NCI-H82 treated with DMSO at 0.1 percent for 48 hours (cell line): ENCODE data around the gene SREBF1.

Experiments used
- DNase-seq: peaks from one replicate; lab custom pipeline; 2025; ENCODE audit not compliant: unreplicated experiment; lab: John Stamatoyannopoulos, UW

Gene SREBF1

DNA sequence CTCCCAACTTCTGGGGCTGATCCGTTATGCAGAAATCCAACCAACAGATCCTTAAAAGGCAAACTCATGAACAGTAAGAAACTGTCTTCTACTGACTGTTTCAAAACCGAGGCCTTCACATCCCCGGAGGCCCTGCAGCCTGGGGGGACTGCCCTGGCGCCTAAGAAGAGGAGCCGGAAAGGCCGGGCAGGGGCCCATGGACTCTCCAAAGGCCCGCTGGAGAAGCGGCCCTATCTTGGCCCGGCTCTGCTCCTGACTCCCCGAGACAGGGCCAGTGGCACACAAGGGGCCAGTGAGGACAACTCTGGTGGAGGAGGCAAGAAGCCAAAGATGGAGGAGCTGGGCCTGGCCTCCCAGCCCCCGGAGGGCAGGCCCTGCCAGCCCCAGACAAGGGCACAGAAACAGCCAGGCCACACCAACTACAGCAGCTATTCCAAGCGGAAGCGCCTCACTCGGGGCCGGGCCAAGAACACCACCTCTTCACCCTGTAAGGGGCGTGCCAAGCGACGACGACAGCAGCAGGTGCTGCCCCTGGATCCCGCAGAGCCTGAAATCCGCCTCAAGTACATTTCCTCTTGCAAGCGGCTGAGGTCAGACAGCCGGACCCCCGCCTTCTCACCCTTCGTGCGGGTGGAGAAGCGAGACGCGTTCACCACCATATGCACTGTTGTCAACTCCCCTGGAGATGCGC is 39.5 kb downstream of the SREBF1 start:
- DNase-seq = no peak

DNA sequence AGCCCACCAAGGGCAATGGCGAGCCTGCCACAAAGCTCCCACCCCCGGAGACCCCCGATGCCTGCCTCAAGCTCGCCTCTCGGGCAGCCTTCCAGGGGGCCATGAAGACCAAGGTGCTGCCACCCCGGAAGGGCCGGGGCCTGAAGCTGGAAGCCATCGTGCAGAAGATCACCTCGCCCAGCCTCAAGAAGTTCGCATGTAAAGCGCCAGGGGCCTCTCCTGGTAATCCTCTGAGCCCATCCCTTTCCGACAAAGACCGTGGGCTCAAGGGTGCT is 40.1 kb downstream of the SREBF1 start:
- DNase-seq = no peak

GRCh38 chr17:17795946-17796786 is 40.6 kb downstream of the SREBF1 start:
- DNase-seq = no peak

- no peak for DNase-seq
Observed at GRCh38 chr17:17795296-17795695, 41.5 kb downstream of the SREBF1 start.

- no peak for DNase-seq
Observed at GRCh38 chr17:17794382-17794781, 42.4 kb downstream of the SREBF1 start.

DNA sequence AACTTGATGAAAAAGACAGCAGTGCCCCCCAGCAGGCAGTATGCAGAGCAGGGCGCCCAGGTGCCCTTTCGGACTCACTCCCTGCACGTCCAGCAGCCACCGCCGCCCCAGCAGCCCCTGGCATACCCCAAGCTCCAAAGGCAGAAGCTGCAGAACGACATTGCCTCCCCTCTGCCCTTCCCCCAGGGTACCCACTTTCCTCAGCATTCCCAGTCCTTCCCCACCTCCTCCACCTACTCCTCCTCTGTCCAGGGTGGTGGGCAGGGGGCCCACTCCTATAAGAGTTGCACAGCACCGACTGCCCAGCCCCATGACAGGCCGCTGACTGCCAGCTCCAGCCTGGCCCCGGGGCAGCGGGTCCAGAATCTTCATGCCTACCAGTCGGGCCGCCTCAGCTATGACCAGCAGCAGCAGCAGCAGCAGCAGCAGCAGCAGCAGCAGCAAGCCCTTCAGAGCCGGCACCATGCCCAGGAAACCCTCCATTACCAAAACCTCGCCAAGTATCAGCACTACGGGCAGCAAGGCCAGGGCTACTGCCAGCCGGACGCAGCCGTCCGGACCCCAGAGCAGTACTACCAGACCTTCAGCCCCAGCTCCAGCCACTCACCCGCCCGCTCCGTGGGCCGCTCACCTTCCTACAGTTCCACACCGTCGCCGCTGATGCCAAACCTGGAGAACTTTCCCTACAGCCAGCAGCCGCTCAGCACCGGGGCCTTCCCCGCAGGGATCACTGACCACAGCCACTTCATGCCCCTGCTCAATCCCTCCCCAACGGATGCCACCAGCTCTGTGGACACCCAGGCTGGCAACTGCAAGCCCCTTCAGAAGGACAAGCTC is 43.2 kb downstream of the SREBF1 start:
- no peak for DNase-seq

DNA sequence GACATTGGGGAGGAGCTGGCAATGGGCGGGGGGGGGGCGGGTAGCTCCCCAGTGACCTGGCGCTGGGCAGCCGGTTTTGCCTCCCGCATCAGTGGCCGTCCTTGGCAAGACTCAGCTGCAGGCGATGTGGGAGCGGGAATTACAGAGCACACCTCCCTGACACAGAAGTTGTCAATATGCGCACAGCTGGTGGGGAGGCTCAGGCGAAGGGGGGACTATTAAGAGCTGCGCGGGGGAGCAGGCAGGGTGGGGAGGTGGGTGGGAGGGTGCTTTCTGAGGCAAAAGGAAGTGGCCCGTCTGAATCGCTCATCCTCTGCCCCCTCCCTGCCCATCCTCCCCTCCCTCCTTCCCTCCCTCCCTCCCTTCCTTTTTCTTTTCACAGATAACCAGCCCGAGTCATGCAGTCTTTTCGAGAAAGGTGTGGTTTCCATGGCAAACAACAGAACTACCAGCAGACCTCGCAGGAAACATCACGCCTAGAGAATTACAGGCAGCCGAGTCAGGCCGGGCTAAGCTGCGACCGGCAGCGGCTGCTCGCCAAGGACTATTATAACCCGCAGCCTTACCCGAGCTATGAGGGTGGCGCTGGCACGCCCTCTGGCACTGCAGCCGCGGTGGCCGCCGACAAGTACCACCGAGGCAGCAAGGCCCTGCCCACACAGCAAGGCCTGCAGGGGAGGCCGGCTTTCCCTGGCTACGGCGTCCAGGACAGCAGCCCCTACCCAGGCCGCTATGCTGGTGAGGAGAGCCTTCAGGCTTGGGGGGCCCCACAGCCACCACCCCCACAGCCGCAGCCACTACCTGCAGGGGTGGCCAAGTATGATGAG is 44.0 kb downstream of the SREBF1 start:
- DNase-seq = peak; percentile 29

DNA sequence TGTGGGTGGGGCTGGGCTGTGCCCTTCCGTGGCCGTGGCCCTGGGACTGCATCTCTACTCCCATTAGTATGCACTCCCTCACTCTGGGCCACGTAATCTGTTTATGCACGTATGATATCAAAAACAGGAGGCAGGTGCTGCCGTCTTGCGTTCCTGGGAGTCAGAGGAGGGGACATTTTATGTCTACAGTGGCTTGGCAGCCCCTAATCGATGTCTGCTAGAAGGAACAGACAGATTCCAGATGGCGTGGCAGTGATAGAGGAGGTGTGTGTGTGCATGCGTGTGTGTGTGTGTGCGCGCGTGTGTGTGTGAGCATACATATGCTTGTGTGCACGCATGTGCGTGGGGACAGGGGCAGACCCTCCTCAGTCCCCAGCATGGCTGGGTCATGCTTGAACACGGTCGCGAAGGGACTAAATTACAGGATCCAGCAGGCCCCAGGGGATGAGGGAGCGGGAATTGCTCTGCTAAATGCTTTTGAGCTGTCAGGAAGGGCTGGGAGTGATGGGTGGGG is 44.7 kb downstream of the SREBF1 start:
- DNase-seq = no peak

DNA sequence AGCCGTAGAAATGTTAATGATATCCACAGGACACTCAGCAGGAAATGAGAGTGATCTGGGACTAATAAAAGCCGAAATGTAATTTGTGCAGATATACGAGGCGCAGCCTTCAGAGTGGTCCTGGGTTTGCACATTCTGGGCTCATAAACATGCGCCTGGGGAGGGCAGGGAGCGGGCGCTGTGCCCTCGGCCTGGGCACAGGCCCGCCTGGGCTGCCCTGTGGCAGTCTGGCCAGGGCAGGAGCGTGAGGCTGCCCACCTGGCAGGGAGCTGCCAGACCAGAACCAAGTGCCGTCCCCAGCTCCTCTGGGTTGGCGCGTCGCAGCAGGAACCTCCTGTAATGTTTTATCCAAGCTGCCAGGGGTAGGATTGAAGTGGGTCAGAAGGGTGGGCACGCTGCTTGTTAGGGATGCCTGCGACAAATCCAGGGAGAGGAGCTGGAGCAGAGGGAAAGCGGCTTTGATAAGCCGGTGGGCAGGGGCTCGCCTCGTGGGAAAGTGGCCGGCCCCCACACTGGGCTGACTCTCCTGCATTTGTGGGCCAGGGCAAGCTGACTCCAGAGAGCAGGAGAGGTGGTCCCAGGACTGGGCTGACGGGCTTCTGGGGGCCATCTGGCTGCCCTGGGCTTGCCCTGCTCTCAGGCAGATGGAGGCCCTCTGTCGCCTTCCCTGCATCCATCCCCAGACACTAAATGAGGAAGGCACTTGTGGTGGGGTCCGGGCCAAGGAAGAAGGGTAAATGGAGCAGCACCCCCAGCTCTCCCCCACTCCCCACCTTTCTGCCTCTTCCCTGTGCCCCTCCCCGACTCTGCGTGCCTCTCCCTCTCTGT is 45.9 kb downstream of the SREBF1 start:
- no peak for DNase-seq

DNA sequence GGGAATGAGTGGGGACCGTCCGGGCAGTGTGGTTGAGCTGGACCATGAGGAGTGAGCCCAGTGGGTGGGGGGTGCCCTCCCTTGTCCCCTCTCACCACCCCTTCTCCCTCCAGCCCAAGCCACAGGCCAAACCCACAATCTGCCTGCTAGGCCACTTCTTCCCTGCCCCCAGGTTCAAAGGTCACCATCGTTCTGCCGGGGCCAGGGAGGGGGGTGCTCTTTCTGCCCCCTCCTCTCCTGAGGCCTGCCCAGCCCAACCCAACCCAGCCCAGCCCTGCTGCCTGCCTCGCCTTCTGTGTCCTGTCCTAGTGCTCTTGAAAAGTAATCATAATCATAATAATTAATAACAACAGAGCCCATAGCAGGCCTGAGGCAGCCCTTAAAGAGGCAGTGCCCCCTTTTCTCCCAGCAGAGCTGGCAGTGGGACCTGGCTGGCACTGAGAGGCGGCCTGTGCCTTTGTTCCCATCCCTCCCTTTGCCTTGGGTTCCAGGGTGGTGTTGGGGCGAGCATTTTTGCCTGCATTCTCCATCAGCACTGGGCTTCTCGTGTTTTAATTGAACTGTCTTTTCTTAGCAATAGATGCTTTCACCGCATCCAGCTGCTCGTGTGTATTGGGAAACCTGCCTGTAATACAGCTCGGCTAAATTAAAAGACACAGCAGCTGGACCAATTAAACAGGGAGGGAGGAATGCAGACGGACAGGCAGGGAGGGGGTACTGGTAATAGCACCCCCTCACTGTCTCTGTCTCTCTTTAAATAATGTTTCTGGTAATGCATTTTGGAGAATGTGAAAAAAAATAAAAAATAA is 46.8 kb downstream of the SREBF1 start:
- no peak for DNase-seq

- DNase-seq = no peak
Observed at GRCh38 chr17:17789410-17789809, 47.4 kb downstream of the SREBF1 start.

DNA sequence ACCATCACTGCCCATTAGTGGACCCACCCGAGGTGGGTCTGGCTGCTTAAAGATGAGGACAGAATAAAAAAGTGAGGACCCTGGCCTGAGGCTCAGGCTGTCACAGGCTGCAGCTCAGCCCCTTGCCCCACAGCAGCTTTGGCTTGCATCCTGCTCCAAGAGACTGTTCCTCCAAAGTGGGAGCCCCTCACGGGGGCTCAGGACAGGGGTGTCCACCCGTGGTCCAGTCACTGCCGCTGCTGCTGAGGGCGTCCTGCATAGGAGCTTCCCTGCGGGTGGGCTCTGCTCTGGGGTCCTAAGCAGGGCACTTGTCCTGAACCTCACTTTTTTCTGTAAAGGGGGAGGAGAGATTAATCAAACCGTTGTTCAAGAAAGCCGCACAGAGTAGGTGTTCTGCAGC is 47.8 kb downstream of the SREBF1 start:
- DNase-seq = no peak

GRCh38 chr17:17787568-17787967 is 49.2 kb downstream of the SREBF1 start:
- no peak for DNase-seq

GRCh38 chr17:17786998-17787397 is 49.8 kb downstream of the SREBF1 start:
- no peak for DNase-seq

GRCh38 chr17:17785407-17785806 is 51.4 kb downstream of the SREBF1 start:
- DNase-seq = no peak

DNA sequence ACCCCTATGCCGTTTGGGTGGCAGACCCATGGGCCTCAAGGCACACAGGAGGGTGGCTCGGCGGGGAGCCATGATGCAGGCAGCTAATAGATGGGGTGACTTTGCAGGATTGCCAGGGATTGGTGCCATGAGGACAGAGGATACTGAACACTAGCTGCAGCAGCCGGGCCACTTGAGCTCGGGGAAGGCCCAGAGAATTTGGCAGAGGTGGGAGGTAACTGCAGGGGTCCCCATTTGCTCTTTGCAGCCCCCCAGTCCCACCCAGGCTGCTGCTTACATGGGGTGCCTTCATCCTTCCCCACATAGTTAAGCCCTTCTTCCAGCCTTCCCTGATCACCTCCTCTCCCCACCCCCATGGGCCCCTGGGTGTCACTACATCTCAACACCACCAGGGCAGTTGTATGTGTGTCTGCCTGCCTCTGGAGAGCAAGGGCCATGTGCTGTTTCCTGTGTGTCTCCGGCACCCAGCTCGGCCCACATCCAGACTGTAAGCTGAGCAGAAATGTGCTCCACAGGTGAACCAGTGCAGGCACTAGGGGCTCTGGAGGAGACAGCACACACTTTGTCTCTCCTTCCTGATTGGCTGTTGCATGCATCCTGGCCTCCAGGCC is 52.0 kb downstream of the SREBF1 start:
- no peak for DNase-seq

GRCh38 chr17:17783825-17784656 is 52.7 kb downstream of the SREBF1 start:
- peak; percentile 77 for DNase-seq
